ENCODE measurements around the gene CHKA.

The CHKA gene

DNA sequence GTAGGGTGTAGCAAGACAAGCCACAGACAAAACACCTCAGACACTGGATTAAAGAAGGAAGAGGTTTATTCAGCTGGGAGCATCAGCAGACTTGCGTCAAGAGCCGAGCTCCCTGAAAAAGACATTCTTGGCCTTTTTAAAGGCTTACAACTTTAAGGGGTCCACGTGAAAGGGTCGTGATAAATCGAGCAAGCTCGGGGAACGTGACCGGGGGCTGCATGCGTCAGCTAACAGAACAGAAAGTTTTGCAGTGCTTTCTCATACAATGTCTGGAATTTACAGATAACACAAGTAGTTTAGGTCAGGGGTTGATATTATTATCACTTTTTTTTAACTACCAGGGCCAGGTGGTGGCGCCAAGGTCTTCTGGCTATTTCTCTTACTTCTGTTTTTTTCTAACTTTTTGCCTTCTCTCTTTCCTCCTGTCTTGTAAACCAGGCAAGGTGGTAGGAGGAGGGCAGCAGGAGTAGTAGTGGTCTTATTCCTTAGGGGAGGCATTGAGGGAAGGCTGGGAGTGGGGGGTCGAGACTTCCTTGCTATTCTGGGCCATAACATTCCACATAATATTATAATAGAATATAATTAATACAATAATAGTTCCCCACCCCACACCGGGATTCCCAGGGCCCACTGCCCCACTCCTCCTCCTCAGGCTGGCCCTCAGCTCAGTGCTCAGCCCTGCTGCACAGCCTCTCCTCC is 111.6 kb downstream of the CHKA start:
- H3K36me3 ChIP-seq (ENCODE audit: insufficient read depth, insufficient read length, low read length) = no peaks in the 10 kb centered on the region
- H3K4me3 ChIP-seq (ENCODE audit: insufficient read length, low read depth) = no peak overlapping the region
- H3K9me3 ChIP-seq (ENCODE audit: insufficient read depth, low read length) = no peaks in the 10 kb centered on the region
- no peaks in the 10 kb centered on the region for H3K27me3 ChIP-seq (ENCODE audit: insufficient read depth, insufficient read length)
- no peak for DNase-seq (ENCODE audit: low read depth, low spot score)
- H3K4me1 ChIP-seq (ENCODE audit: insufficient read depth, insufficient read length) = peaks cover 41% of the 10 kb centered on the region
- TF ChIP-seq ZNF274 (IDR thresholded peaks at IDR 0.05; ENCODE audit: low read depth, low read length) (no peak), SUZ12 (IDR thresholded peaks at IDR 0.05; ENCODE audit: extremely low read depth, insufficient read depth, insufficient read length) (no peak), YY1 (IDR thresholded peaks at IDR 0.05; ENCODE audit: insufficient read depth, insufficient read length) (no peak)
- peak overlapping the region; percentile 89 for H3K9ac ChIP-seq (ENCODE audit: insufficient read length, low read depth)

DNA sequence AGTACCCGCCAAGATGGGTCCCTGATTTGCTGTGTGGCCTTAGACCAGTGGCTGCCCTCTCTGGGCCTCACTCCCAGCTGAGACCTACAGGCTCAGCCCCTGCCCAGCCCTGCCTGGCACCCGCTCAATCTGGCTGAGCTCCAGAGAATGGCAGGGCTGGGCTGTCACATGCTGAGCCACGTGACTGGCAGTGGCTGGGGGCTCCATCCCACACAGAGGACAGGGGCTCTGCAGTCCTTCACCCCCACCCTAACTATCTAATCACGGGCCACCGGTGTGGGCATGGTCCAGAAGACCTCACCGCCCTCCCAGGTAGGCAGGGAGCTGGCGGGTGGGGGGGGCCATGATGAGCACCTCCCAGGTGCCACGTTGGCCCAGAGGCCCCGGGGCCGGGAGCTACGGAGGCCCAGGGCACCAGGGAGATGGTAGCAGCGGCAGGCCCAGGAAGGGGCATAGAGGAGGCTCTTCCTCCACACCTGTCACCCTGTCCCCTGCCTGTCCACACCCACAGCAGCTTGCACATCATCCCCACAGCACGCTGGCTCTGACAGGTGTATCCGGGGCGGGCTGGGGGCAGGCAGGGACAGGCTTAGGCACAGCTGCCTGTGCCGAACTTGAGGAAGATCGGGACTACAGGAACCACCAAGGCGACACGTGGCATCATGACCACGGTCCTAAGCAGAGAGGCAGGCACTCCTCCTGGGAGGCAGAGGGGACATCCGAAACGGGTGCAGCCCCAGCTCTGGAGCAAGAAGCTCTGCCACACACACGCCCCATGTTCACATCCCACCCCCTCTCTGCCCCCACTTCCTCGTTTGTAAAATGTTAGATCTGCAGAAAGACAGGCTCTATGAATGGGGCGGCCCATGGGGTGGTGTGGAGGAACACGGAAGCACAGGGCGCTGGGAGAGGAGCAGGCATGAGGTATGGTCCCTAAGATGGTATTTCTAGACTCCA is 112.5 kb downstream of the CHKA start:
- no peaks in the 10 kb centered on the region for H3K9me3 ChIP-seq (ENCODE audit: insufficient read depth, low read length)
- peaks cover 38% of the 10 kb centered on the region for H3K4me1 ChIP-seq (ENCODE audit: insufficient read depth, insufficient read length)
- peaks cover 3% of the 10 kb centered on the region for H3K27me3 ChIP-seq (ENCODE audit: insufficient read depth, insufficient read length)
- H3K9ac ChIP-seq (ENCODE audit: insufficient read length, low read depth) = peak overlapping the region; percentile 51
- DNase-seq (ENCODE audit: low read depth, low spot score) = no peak
- no peak overlapping the region for H3K4me3 ChIP-seq (ENCODE audit: insufficient read length, low read depth)
- TF ChIP-seq SUZ12 (IDR thresholded peaks at IDR 0.05; ENCODE audit: extremely low read depth, insufficient read depth, insufficient read length) (no peak), ZNF274 (IDR thresholded peaks at IDR 0.05; ENCODE audit: low read depth, low read length) (no peak), YY1 (IDR thresholded peaks at IDR 0.05; ENCODE audit: insufficient read depth, insufficient read length) (no peak)
- no peaks in the 10 kb centered on the region for H3K36me3 ChIP-seq (ENCODE audit: insufficient read depth, insufficient read length, low read length)

DNA sequence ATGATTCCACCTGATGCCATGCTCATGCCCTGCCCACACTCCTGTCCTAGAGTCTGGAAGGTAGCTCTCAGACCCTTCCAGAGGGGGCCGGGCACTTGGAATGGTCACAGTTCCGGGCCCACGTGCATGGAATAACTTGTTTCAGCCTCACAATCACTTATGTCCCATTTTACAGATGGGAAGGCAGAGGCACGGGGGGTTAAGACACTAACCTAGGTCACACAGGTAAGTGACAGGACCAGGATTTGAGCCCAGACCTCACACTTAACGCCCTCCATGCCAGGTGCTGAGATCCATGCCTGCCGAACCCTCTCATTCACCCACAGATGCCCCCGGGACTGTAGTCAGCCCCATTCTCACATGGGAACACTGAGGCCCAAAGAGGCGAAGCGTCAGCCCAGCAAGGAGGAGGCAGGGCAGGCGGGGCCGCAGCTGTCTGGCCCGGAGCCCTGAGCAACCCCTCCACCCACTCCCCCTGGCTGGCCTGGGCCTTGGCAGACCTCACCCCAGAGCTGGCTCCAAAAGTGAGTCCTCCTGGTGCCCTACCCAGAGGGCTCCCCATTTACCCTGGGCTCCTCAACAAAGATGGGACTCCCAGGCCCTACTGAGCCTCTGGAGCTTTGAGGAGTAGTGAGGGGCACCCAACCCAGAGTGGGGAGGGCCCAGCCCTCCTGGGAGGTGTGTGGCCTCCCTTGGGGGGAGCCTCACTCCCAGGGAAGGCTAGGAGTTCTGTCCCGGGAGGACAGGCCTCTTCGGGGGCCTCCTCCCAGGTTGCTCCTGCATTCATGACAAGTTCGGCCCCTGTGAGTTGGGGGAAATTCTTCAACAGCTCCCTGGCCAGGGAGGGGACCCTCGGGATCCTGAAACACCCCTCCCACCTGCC is 113.4 kb downstream of the CHKA start:
- TF ChIP-seq SUZ12 (IDR thresholded peaks at IDR 0.05; ENCODE audit: extremely low read depth, insufficient read depth, insufficient read length) (no peak), ZNF274 (IDR thresholded peaks at IDR 0.05; ENCODE audit: low read depth, low read length) (no peak), YY1 (IDR thresholded peaks at IDR 0.05; ENCODE audit: insufficient read depth, insufficient read length) (no peak)
- H3K4me3 ChIP-seq (ENCODE audit: insufficient read length, low read depth) = no peak overlapping the region
- H3K9ac ChIP-seq (ENCODE audit: insufficient read length, low read depth) = no peak overlapping the region
- H3K9me3 ChIP-seq (ENCODE audit: insufficient read depth, low read length) = no peaks in the 10 kb centered on the region
- H3K4me1 ChIP-seq (ENCODE audit: insufficient read depth, insufficient read length) = peaks cover 34% of the 10 kb centered on the region
- no peaks in the 10 kb centered on the region for H3K36me3 ChIP-seq (ENCODE audit: insufficient read depth, insufficient read length, low read length)
- H3K27me3 ChIP-seq (ENCODE audit: insufficient read depth, insufficient read length) = peaks cover 3% of the 10 kb centered on the region
- DNase-seq (ENCODE audit: low read depth, low spot score) = no peak

DNA sequence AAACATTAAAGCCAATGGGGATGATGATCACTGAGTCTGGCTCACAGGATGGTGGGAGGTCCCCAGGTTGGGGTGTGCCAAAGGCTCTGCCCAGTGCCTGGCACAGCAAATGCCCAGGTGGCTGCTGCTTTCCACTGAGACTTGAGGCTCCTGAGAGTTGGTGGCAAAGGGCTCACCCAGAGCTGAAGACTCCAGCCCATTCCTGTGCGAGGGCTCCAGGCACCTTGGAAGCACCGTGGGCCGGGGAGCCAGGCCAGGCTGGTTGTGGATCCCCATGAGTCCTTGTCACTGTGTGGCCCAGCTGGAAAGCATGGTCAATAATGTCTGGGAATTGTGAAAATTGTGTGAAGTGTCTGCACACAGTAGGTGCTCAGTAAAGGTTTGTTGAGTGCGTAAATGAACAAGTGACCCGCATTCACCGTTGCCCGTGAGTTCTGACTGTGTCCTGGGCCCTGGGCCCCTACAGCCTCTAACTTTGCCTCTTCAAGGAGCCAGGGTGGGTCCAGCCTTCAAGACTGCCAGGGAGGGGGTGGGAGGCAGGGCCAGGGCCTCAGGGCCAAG is 114.5 kb downstream of the CHKA start:
- Histone ChIP-seq H3K27me3 (ENCODE audit: insufficient read depth, insufficient read length) (peaks cover 3% of the 10 kb centered on the region), H3K36me3 (ENCODE audit: insufficient read depth, insufficient read length, low read length) (no peaks in the 10 kb centered on the region), H3K9ac (ENCODE audit: insufficient read length, low read depth) (no peak overlapping the region), H3K4me3 (ENCODE audit: insufficient read length, low read depth) (no peak overlapping the region), H3K4me1 (ENCODE audit: insufficient read depth, insufficient read length) (peaks cover 28% of the 10 kb centered on the region), H3K9me3 (ENCODE audit: insufficient read depth, low read length) (no peaks in the 10 kb centered on the region)
- DNase-seq (ENCODE audit: low read depth, low spot score) = no peak
- TF ChIP-seq ZNF274 (IDR thresholded peaks at IDR 0.05; ENCODE audit: low read depth, low read length) (no peak), YY1 (IDR thresholded peaks at IDR 0.05; ENCODE audit: insufficient read depth, insufficient read length) (no peak), SUZ12 (IDR thresholded peaks at IDR 0.05; ENCODE audit: extremely low read depth, insufficient read depth, insufficient read length) (no peak)

DNA sequence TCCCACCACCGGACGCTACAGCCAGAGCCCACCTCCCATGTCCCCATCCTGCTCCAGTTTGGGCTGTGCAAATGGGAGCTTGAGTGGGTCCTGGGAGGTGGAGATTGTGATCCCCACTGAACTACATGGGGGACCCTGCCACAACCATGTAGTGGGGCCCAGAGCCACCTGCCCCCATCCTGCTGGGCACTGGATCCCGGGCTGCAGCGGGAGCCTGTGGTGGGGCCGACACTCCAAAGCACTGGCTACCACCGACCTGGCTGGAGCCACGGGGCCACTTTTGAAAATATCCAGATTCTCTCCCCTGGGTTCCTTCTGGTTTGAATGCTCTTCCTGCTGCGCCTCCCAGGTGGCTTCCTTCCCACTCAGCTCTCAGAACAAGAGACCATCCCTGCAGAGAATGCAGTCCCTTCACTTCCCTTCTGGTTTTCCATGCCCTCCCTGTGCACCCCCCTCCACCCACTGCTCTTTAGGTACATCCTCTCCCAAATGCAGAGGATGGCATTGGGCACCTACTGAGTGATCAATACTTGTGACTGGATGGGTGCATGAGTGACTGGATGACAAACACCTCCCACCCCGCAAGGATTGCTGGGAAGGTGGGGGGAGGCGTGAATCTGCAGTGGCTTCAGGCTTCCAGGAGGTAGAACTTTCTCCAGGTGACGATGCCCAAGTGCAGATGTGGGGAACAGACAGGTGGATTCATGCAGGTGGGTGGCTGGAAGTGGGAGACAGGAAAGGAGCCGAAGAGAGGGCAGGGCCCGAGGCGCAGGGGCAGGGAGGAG is 116.4 kb downstream of the CHKA start:
- no peak for DNase-seq (ENCODE audit: low read depth, low spot score)
- TF ChIP-seq ZNF274 (IDR thresholded peaks at IDR 0.05; ENCODE audit: low read depth, low read length) = no peak
- TF ChIP-seq YY1 (IDR thresholded peaks at IDR 0.05; ENCODE audit: insufficient read depth, insufficient read length) = no peak
- TF ChIP-seq SUZ12 (IDR thresholded peaks at IDR 0.05; ENCODE audit: extremely low read depth, insufficient read depth, insufficient read length) = no peak
- peaks cover 3% of the 10 kb centered on the region for H3K27me3 ChIP-seq (ENCODE audit: insufficient read depth, insufficient read length)
- no peaks in the 10 kb centered on the region for H3K36me3 ChIP-seq (ENCODE audit: insufficient read depth, insufficient read length, low read length)
- H3K9me3 ChIP-seq (ENCODE audit: insufficient read depth, low read length) = no peaks in the 10 kb centered on the region
- H3K9ac ChIP-seq (ENCODE audit: insufficient read length, low read depth) = no peak overlapping the region
- peaks cover 18% of the 10 kb centered on the region for H3K4me1 ChIP-seq (ENCODE audit: insufficient read depth, insufficient read length)
- peak overlapping the region; percentile 60 for H3K4me3 ChIP-seq (ENCODE audit: insufficient read length, low read depth)
